ENCODE data around the gene THAP12. TPM values are rescaled to one million over a fixed set of nuclear protein-coding genes. Genes with fewer than 3 reads are reported as not detected.

The THAP12 gene
- total and polyA plus RNA-seq, 2 experiments from 2014 or later = 20.1 to 36.0 TPM

- no peak overlapping the region for H3K4me2 ChIP-seq
- H3K79me2 ChIP-seq (replicated peaks; ENCODE audit: insufficient read depth) = no peaks in the 10 kb centered on the region
- H3K27me3 ChIP-seq (ENCODE audit: insufficient read depth) = peaks cover 41% of the 10 kb centered on the region
- no peak overlapping the region for H3K27ac ChIP-seq (ENCODE audit: low read depth)
- Mint-ChIP-seq H3K4me3 (no peak overlapping the region), H3K4me1 (peaks cover 31% of the 10 kb centered on the region), H3K9me3 (no peaks in the 10 kb centered on the region), H3K27me3 (ENCODE audit: insufficient read depth, low read depth, poor library complexity) (peaks cover 38% of the 10 kb centered on the region), H3K27ac (no peak overlapping the region), H3K36me3 (ENCODE audit: low read depth) (no peaks in the 10 kb centered on the region)
- no peak overlapping the region for H2AFZ ChIP-seq
- DNase-seq (ENCODE audit: low spot score) (no peak), ATAC-seq (no peak)
- no peaks in the 10 kb centered on the region for H3F3A ChIP-seq (replicated peaks; ENCODE audit: low read depth)
- no peak for TF ChIP-seq CTCF (conservative IDR thresholded peaks at IDR 0.05; ENCODE audit: low read depth in 2 of 2)
- no peak for TF ChIP-seq ZNF114 (CRISPR knock-in tag; IDR thresholded peaks at IDR 0.05)
- no peak for TF ChIP-seq JUNB (IDR thresholded peaks at IDR 0.05; ENCODE audit: unreplicated experiment)
- TF ChIP-seq ZNF331 (CRISPR knock-in tag; IDR thresholded peaks at IDR 0.05; ENCODE audit: low read depth) = no peak
- no peak for TF ChIP-seq EZH2 (IDR thresholded peaks at IDR 0.05; ENCODE audit: low read depth, unreplicated experiment)
- TF ChIP-seq STAT1 (IDR thresholded peaks at IDR 0.05; ENCODE audit: unreplicated experiment) = no peak
- TF ChIP-seq NANOG (IDR thresholded peaks at IDR 0.05; ENCODE audit: borderline replicate concordance) = no peak
- no peak for TF ChIP-seq CREB1 (CRISPR knock-in tag; IDR thresholded peaks at IDR 0.05; ENCODE audit: low read depth)
- TF ChIP-seq POLR2AphosphoS5 (IDR thresholded peaks at IDR 0.05; ENCODE audit: low read depth) = no peak
- no peak for TF ChIP-seq ETS1 (IDR thresholded peaks at IDR 0.05)
- no peak for TF ChIP-seq EZH2phosphoT487 (IDR thresholded peaks at IDR 0.05; ENCODE audit: unreplicated experiment)
- TF ChIP-seq ZNF462 (CRISPR knock-in tag; IDR thresholded peaks at IDR 0.05) = no peak
- no peak for TF ChIP-seq REST (IDR thresholded peaks at IDR 0.05; ENCODE audit: unreplicated experiment)
- H3K36me3 ChIP-seq (ENCODE audit: insufficient read depth) = no peaks in the 10 kb centered on the region; the same call in 1 of the 2 replicates
- peaks cover 23% of the 10 kb centered on the region for H3K4me1 ChIP-seq (ENCODE audit: insufficient read depth)
- no peak overlapping the region for H3K4me3 ChIP-seq
- H4K20me1 ChIP-seq (replicated peaks; ENCODE audit: insufficient read depth) = no peaks in the 10 kb centered on the region
- H3K9me2 ChIP-seq (ENCODE audit: insufficient read depth) = no peaks in the 10 kb centered on the region
Observed at GRCh38 chr11:76325185-76325584, 55.7 kb downstream of the THAP12 start.
